WTC11 (cell line): ENCODE data around the gene BICD2.

ENCODE experiments used
- ELF4 ChIP-seq: sonication (generic); formaldehyde crosslinking; IDR thresholded peaks from 2 replicates; pipeline ENCODE4 v1.8.1; 2022; ENCODE audit warnings: low read depth, mild to moderate bottlenecking, moderate library complexity, missing genetic modification reagents
- ESRRA ChIP-seq: sonication (generic); formaldehyde crosslinking; IDR thresholded peaks from 2 replicates; pipeline ENCODE4 v1.8.1; 2022; ENCODE audit warnings: mild to moderate bottlenecking, missing genetic modification reagents, borderline replicate concordance
- FOXJ3 ChIP-seq: sonication (generic); formaldehyde crosslinking; IDR thresholded peaks from 2 replicates; pipeline ENCODE4 v1.9.0; 2021; ENCODE audit warnings: missing genetic modification reagents, mild to moderate bottlenecking, borderline replicate concordance
- MAX ChIP-seq: sonication (generic); formaldehyde crosslinking; IDR thresholded peaks from 2 replicates; pipeline ENCODE4 v1.8.0; 2022; ENCODE audit warnings: mild to moderate bottlenecking, missing genetic modification reagents
- SP1 ChIP-seq: sonication (generic); formaldehyde crosslinking; conservative IDR thresholded peaks from 2 replicates; pipeline ENCODE4 v1.8.1; 2022; ENCODE audit warnings: missing genetic modification reagents
- USF1 ChIP-seq: sonication (generic); formaldehyde crosslinking; IDR thresholded peaks from 2 replicates; pipeline ENCODE4 v1.8.0; 2022; ENCODE audit warnings: mild to moderate bottlenecking, missing genetic modification reagents
- ZNF138 ChIP-seq: sonication (generic); formaldehyde crosslinking; conservative IDR thresholded peaks from 2 replicates; pipeline ENCODE4 v1.8.1; 2022; ENCODE audit warnings: mild to moderate bottlenecking, moderate library complexity, missing genetic modification reagents
- ZSCAN18 ChIP-seq: fragments of 250-450 bp; sonication (Bioruptor Pico); IDR thresholded peaks from 2 replicates; pipeline ENCODE4 v2.1.2; 2022; ENCODE audit warnings: mild to moderate bottlenecking, moderate library complexity
- TF ChIP-seq, protein P1 (sequence below): fragments of 200-600 bp; IDR thresholded peaks from 2 replicates; pipeline ENCODE4 v1.8.0; 2022; ENCODE audit warnings: antibody characterized with exemption
- TF ChIP-seq, protein P2 (sequence below): sonication (generic); formaldehyde crosslinking; IDR thresholded peaks from 2 replicates; pipeline ENCODE4 v1.8.1; 2023; ENCODE audit warnings: mild to moderate bottlenecking, missing genetic modification reagents, borderline replicate concordance
- TF ChIP-seq, protein P3 (sequence below): sonication (generic); formaldehyde crosslinking; IDR thresholded peaks from 2 replicates; pipeline ENCODE4 v1.8.1; 2022; ENCODE audit warnings: mild to moderate bottlenecking, moderate library complexity, missing genetic modification reagents
- TF ChIP-seq, protein P4 (sequence below): sonication (generic); formaldehyde crosslinking; IDR thresholded peaks from 2 replicates; pipeline ENCODE4 v1.8.1; 2023; ENCODE audit warnings: mild to moderate bottlenecking, missing genetic modification reagents
- TF ChIP-seq, protein P5 (sequence below): sonication (generic); formaldehyde crosslinking; IDR thresholded peaks from 2 replicates; pipeline ENCODE4 v1.8.1; 2023; ENCODE audit warnings: mild to moderate bottlenecking, missing genetic modification reagents, moderate library complexity

DNA sequence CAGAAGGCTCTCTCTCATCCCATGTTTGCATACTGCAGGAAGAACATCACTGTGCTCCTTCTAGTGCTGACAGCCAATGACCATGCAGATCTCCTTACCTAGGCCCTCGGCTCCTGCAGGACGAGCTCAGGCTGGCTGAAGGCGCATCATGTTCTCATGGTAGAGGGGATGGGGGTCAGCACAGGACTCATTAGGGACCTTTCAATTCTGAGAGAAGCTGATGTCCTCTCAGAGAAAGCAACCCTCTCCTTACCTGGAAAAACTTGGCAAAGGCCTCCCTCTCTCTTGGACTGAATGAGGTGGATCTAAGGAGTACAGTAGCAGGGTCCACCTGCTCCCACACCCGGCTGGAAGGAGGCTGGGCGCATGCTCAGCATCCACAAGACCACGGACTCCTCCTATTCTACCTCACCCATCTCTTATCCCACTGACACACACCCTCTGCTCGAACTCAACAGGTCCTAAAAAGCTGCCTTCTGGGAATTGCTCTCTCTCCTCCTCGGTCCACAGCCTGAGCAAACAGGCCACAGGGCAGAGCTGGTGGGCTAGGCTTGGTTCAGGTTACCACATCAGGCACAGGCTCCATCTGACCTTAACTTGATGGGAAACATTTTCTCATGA is 97.6 kb downstream of the BICD2 start:
- TF ChIP-seq, protein P1, sequence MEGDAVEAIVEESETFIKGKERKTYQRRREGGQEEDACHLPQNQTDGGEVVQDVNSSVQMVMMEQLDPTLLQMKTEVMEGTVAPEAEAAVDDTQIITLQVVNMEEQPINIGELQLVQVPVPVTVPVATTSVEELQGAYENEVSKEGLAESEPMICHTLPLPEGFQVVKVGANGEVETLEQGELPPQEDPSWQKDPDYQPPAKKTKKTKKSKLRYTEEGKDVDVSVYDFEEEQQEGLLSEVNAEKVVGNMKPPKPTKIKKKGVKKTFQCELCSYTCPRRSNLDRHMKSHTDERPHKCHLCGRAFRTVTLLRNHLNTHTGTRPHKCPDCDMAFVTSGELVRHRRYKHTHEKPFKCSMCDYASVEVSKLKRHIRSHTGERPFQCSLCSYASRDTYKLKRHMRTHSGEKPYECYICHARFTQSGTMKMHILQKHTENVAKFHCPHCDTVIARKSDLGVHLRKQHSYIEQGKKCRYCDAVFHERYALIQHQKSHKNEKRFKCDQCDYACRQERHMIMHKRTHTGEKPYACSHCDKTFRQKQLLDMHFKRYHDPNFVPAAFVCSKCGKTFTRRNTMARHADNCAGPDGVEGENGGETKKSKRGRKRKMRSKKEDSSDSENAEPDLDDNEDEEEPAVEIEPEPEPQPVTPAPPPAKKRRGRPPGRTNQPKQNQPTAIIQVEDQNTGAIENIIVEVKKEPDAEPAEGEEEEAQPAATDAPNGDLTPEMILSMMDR = no peak
- TF ChIP-seq ZSCAN18 (CRISPR knock-in tag) = no peak
- no peak for TF ChIP-seq ELF4 (CRISPR knock-in tag)
- TF ChIP-seq MAX = no peak
- TF ChIP-seq, protein P2, sequence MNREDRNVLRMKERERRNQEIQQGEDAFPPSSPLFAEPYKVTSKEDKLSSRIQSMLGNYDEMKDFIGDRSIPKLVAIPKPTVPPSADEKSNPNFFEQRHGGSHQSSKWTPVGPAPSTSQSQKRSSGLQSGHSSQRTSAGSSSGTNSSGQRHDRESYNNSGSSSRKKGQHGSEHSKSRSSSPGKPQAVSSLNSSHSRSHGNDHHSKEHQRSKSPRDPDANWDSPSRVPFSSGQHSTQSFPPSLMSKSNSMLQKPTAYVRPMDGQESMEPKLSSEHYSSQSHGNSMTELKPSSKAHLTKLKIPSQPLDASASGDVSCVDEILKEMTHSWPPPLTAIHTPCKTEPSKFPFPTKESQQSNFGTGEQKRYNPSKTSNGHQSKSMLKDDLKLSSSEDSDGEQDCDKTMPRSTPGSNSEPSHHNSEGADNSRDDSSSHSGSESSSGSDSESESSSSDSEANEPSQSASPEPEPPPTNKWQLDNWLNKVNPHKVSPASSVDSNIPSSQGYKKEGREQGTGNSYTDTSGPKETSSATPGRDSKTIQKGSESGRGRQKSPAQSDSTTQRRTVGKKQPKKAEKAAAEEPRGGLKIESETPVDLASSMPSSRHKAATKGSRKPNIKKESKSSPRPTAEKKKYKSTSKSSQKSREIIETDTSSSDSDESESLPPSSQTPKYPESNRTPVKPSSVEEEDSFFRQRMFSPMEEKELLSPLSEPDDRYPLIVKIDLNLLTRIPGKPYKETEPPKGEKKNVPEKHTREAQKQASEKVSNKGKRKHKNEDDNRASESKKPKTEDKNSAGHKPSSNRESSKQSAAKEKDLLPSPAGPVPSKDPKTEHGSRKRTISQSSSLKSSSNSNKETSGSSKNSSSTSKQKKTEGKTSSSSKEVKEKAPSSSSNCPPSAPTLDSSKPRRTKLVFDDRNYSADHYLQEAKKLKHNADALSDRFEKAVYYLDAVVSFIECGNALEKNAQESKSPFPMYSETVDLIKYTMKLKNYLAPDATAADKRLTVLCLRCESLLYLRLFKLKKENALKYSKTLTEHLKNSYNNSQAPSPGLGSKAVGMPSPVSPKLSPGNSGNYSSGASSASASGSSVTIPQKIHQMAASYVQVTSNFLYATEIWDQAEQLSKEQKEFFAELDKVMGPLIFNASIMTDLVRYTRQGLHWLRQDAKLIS (CRISPR knock-in tag) = no peak
- TF ChIP-seq FOXJ3 = no peak
- TF ChIP-seq SP1 (CRISPR knock-in tag) = no peak
- no peak for TF ChIP-seq USF1 (CRISPR knock-in tag)
- TF ChIP-seq, protein P3, sequence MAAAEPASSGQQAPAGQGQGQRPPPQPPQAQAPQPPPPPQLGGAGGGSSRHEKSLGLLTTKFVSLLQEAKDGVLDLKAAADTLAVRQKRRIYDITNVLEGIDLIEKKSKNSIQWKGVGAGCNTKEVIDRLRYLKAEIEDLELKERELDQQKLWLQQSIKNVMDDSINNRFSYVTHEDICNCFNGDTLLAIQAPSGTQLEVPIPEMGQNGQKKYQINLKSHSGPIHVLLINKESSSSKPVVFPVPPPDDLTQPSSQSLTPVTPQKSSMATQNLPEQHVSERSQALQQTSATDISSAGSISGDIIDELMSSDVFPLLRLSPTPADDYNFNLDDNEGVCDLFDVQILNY (CRISPR knock-in tag) = no peak
- TF ChIP-seq ZNF138 = no peak
- TF ChIP-seq, protein P4, sequence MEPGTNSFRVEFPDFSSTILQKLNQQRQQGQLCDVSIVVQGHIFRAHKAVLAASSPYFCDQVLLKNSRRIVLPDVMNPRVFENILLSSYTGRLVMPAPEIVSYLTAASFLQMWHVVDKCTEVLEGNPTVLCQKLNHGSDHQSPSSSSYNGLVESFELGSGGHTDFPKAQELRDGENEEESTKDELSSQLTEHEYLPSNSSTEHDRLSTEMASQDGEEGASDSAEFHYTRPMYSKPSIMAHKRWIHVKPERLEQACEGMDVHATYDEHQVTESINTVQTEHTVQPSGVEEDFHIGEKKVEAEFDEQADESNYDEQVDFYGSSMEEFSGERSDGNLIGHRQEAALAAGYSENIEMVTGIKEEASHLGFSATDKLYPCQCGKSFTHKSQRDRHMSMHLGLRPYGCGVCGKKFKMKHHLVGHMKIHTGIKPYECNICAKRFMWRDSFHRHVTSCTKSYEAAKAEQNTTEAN (CRISPR knock-in tag) = no peak
- TF ChIP-seq, protein P5, sequence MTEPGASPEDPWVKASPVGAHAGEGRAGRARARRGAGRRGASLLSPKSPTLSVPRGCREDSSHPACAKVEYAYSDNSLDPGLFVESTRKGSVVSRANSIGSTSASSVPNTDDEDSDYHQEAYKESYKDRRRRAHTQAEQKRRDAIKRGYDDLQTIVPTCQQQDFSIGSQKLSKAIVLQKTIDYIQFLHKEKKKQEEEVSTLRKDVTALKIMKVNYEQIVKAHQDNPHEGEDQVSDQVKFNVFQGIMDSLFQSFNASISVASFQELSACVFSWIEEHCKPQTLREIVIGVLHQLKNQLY (CRISPR knock-in tag) = no peak
- no peak for TF ChIP-seq ESRRA (CRISPR knock-in tag)
